K562 (cell line): ENCODE results near the gene RPL21. TPM values are rescaled to one million over a fixed set of nuclear protein-coding genes. Genes with fewer than 3 reads are reported as not detected.

Experiments used
- ATAC-seq: fragments of 200-7000 bp; cut with Tn5 transposase; 3 replicates; pipeline ENCODE4 v1.9.1; 2020; ENCODE audit warnings: moderate library complexity
- BruUV-seq: library from RNA; stranded (reverse); fragments of 400-500 nt; replicated peaks from 2 replicates; lab custom pipeline; 2021; lab: Mats Ljungman, UMichigan
- CTCF ChIA-PET: fragments of 300-600 bp; formaldehyde crosslinking; extraction: SDS; loops from one replicate; lab custom pipeline; 2021; ENCODE audit warnings: low intra/inter-chr PET ratio; lab: Yijun Ruan, JAX
- POLR2A ChIA-PET: fragments of 300-600, 350-650 bp; sonication (Branson Sonifier 250); formaldehyde crosslinking; extraction: SDS; loops from one replicate; lab custom pipeline; 2021; ENCODE audit warnings: antibody characterized with exemption, inconsistent platforms; lab: Yijun Ruan, JAX
- DNase-seq, 4 experiments: peaks; one replicate each; pipeline versions ENCODE4 v3.0.0 to v3.0.0-alpha.2; 2011 to 2018; ENCODE audit warnings: low spot score in 3 of 4, mixed read lengths in 3 of 4; ENCODE audit errors: extremely low read depth in 1 of 4
- FAIRE-seq: peaks from 2 replicates; lab custom pipeline; 2011; peaks lifted over from hg19 to GRCh38; lab: Jason Lieb, UNC
- H2AFZ ChIP-seq: 2 replicates; pipeline ENCODE4 v1.6.0; 2011; ENCODE audit warnings: low read depth, low read length, control low read depth, inconsistent platforms
- H3K27ac ChIP-seq: fragments of 200-600 bp; 3 replicates; pipeline ENCODE4 v1.8.0; 2011; ENCODE audit warnings: low read depth, mild to moderate bottlenecking, control low read depth, inconsistent platforms, low read length, moderate library complexity, mixed read lengths; ENCODE audit errors: extremely low read depth
- H3K27me3 ChIP-seq, 2 experiments: fragments of 300-600 bp in 1 of 2; 2 replicates in 1 of 2; 3 replicates in 1 of 2; pipeline versions ENCODE4 v1.6.0 to v1.8.0; 2011; ENCODE audit warnings: inconsistent platforms in 2 of 2, low read length in 2 of 2, mild to moderate bottlenecking in 1 of 2, mixed read lengths in 1 of 2, moderate library complexity in 1 of 2; ENCODE audit not compliant: control insufficient read depth in 2 of 2, insufficient read depth in 2 of 2
- H3K36me3 ChIP-seq: fragments of 300-600 bp; 3 replicates; pipeline ENCODE4 v1.8.0; 2011; ENCODE audit warnings: mild to moderate bottlenecking, low read length, inconsistent platforms; ENCODE audit not compliant: control insufficient read depth, insufficient read depth
- H3K4me1 ChIP-seq, 2 experiments: fragments of 200-600 bp in 1 of 2; replicated peaks in 1 of 2; 2 replicates in 1 of 2; 3 replicates in 1 of 2; pipeline versions ENCODE4 v1.5.1 to v1.8.0; 2011; ENCODE audit warnings: inconsistent platforms in 2 of 2, low read length in 2 of 2, mild to moderate bottlenecking in 1 of 2, mixed read lengths in 1 of 2, moderate library complexity in 1 of 2; ENCODE audit not compliant: control insufficient read depth in 2 of 2, insufficient read depth in 2 of 2
- H3K4me2 ChIP-seq: 2 replicates; pipeline ENCODE4 v1.6.1; 2011; ENCODE audit warnings: low read length, control low read depth, inconsistent platforms, mixed read lengths; ENCODE audit not compliant: insufficient read depth
- H3K4me3 ChIP-seq: fragments of 200-600 bp; sonication (generic), shearing (Covaris generic); 2 replicates; pipeline ENCODE4 v1.5.1; 2016; ENCODE audit warnings: control low read depth, inconsistent platforms
- H3K79me2 ChIP-seq: fragments of 200-600 bp; 3 replicates; pipeline ENCODE4 v1.8.0; 2011; ENCODE audit warnings: low read length, inconsistent platforms; ENCODE audit not compliant: control insufficient read depth, insufficient read depth
- H3K9ac ChIP-seq, 2 experiments: 2 replicates each; pipeline versions ENCODE4 v1.6.0 to v1.6.1; 2011; ENCODE audit warnings: low read depth in 2 of 2, low read length in 2 of 2, control low read depth in 1 of 2, inconsistent platforms in 1 of 2, mild to moderate bottlenecking in 1 of 2, mixed read lengths in 1 of 2; ENCODE audit not compliant: insufficient read depth in 1 of 2
- H3K9me1 ChIP-seq: one replicate; pipeline ENCODE4 v1.6.0; 2011; ENCODE audit warnings: inconsistent platforms, mild to moderate bottlenecking, low read length, moderate library complexity; ENCODE audit not compliant: control insufficient read depth, insufficient read depth
- H3K9me3 ChIP-seq: replicated peaks from 2 replicates; pipeline ENCODE4 v1.5.1; 2011; ENCODE audit warnings: low read depth, low read length, inconsistent platforms; ENCODE audit not compliant: control insufficient read depth, insufficient read depth
- H4K20me1 ChIP-seq: replicated peaks from 2 replicates; pipeline ENCODE4 v1.6.1; 2011; ENCODE audit warnings: low read length, inconsistent platforms, mixed read lengths; ENCODE audit not compliant: control insufficient read depth, insufficient read depth
- BRCA1 ChIP-seq, 2 experiments: fragments of 450-650 bp in 1 of 2; sonication (generic) in 1 of 2; formaldehyde crosslinking in 1 of 2; IDR thresholded peaks; 2 replicates each; pipeline versions ENCODE4 v1.5.0 to v1.6.1; 2017 to 2020; ENCODE audit warnings: mild to moderate bottlenecking in 1 of 2, missing genetic modification reagents in 1 of 2
- CBX5 ChIP-seq: IDR thresholded peaks from 2 replicates; pipeline ENCODE4 v1.6.1; 2014; ENCODE audit warnings: low read depth, borderline replicate concordance
- FOXK1 ChIP-seq: sonication (generic); formaldehyde crosslinking; IDR thresholded peaks from 2 replicates; pipeline ENCODE4 v1.8.0; 2022; ENCODE audit warnings: missing genetic modification reagents, mild to moderate bottlenecking, borderline replicate concordance
- PHF20 ChIP-seq: fragments of 450-650 bp; IDR thresholded peaks from 2 replicates; pipeline ENCODE4 v1.6.1; 2018; ENCODE audit not compliant: partially characterized antibody
- RBM34 ChIP-seq: fragments of 200-400 bp; formaldehyde crosslinking; IDR thresholded peaks from 2 replicates; pipeline ENCODE4 v1.6.1; 2018; ENCODE audit warnings: low read length, borderline replicate concordance; ENCODE audit not compliant: insufficient read depth
- XRCC3 ChIP-seq: fragments of 450-650 bp; IDR thresholded peaks from 2 replicates; pipeline ENCODE4 v1.6.1; 2017; ENCODE audit warnings: mild to moderate bottlenecking, moderate library complexity
- ZFX ChIP-seq: sonication (generic); formaldehyde crosslinking; IDR thresholded peaks from 2 replicates; pipeline ENCODE4 v1.8.0; 2022; ENCODE audit warnings: mild to moderate bottlenecking, missing genetic modification reagents, moderate library complexity
- ZNF232 ChIP-seq: sonication (generic); formaldehyde crosslinking; IDR thresholded peaks from 2 replicates; pipeline ENCODE4 v1.8.0; 2022; ENCODE audit warnings: mild to moderate bottlenecking, missing genetic modification reagents
- WGBS: fragments of 100-300 bp; shearing (Covaris generic); methylation state at CpG from one replicate; pipeline ENCODE4 v1.1.6; 2016; ENCODE audit warnings: low coverage, mixed read lengths; ENCODE audit not compliant: insufficient coverage; ENCODE audit errors: missing lambda C conversion rate; 5-methylcytosine and 5-hydroxymethylcytosine counted together
- in situ Hi-C: fragments of 300-500 bp; cut with MboI; formaldehyde crosslinking; loops from 4 replicates; pipeline ENCODE4 v1.15.0; 2018; ENCODE audit warnings: inconsistent platforms, mixed read lengths
- intact Hi-C: fragments of 100-400 bp; cut with micrococcal nuclease; formaldehyde crosslinking; loops from 2 replicates; pipeline ENCODE4 v1.14.2; 2022
- polyA plus RNA-seq, 8 experiments: library from polyadenylated mRNA; depleted of rRNA in 4 of 8; stranded (reverse) in 5 of 8; unstranded in 3 of 8; fragments of >200 nt; fragmentation: Nextera tagmentation in 2 of 8; fragmentation: Illumina TruSeq in 1 of 8; extraction: Ambion mirVana in 2 of 8; extraction: Trizol in 1 of 8; gene quantifications; 2 replicates each; pipeline versions ENCODE4 v1.2.1 to v1.2.3, GENCODE V29; 2011 to 2014; ENCODE audit warnings: inconsistent platforms in 1 of 8, missing spikeins in 1 of 8
- total RNA-seq, 7 experiments: library from RNA; depleted of rRNA in 6 of 7; stranded (reverse); fragments of >200 nt in 6 of 7; fragmentation: Illumina TruSeq in 2 of 7; extraction: Trizol in 2 of 7; gene quantifications; 2 replicates each; pipeline versions ENCODE4 v1.2.1 to v1.2.3, GENCODE V29; 2011 to 2021; ENCODE audit warnings: low replicate concordance in 1 of 7
- TF ChIP-seq, protein P1 (sequence below): fragments of 450-650 bp; IDR thresholded peaks from 2 replicates; pipeline ENCODE4 v1.6.1; 2016; ENCODE audit warnings: missing biosample characterization, missing genetic modification characterization
- TF ChIP-seq, protein P2 (sequence below), 2 experiments: fragments of 450-650 bp in 1 of 2; IDR thresholded peaks; 2 replicates each; pipeline ENCODE4 v1.6.1; 2011 to 2017; ENCODE audit warnings: low read depth in 2 of 2, antibody characterized with exemption in 1 of 2, borderline replicate concordance in 1 of 2, low read length in 1 of 2, mild to moderate bottlenecking in 1 of 2, mixed read lengths in 1 of 2; ENCODE audit not compliant: control insufficient read depth in 1 of 2
- TF ChIP-seq, protein P3 (sequence below), 2 experiments: fragments of 450-650 bp in 1 of 2; sonication (generic) in 1 of 2; formaldehyde crosslinking; conservative IDR thresholded peaks; 2 replicates each; pipeline versions ENCODE4 v1.4.0 to v1.8.1; 2020 to 2022; ENCODE audit warnings: mild to moderate bottlenecking in 1 of 2, missing genetic modification reagents in 1 of 2

The RPL21 gene
- total and polyA plus RNA-seq, 9 of the 15 experiments (the other 6 are each of a cell fraction or from before 2014, with no cell fraction given): 622 to 4,203 (median 1,676) TPM

GRCh38 chr13:27270594-27271520 lies 19.5 kb downstream of the RPL21 start, which contains the start of gene RASL11A (continued):
- TF ChIP-seq RBM34 (0 out of 2 replicates have a peak, but pooled peaks have one; percentile 67), PHF20 (peak; percentile 34), ZNF232 (peak; percentile 54; the same call in 1 of the 2 replicates), ZFX (peak; percentile 57), BRCA1 (IDR thresholded peaks at IDR 0.05) (no peak), BRCA1 (CRISPR knock-in tag; IDR thresholded peaks at IDR 0.05) (no peak)
- TF ChIP-seq, protein P1, sequence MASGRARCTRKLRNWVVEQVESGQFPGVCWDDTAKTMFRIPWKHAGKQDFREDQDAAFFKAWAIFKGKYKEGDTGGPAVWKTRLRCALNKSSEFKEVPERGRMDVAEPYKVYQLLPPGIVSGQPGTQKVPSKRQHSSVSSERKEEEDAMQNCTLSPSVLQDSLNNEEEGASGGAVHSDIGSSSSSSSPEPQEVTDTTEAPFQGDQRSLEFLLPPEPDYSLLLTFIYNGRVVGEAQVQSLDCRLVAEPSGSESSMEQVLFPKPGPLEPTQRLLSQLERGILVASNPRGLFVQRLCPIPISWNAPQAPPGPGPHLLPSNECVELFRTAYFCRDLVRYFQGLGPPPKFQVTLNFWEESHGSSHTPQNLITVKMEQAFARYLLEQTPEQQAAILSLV: no peak

- Histone ChIP-seq H3K9ac (no peak overlapping the region; a peak in 1 of 4 replicates), H2AFZ (no peak overlapping the region; the same call in 1 of the 2 replicates), H3K4me1 (peaks cover 3 to 17% of the 10 kb centered on the region in 2 experiments; a peak in 3 of 5 replicates), H3K36me3 (no peaks in the 10 kb centered on the region), H3K4me2 (peak overlapping the region; percentile 83; the same call in 1 of the 2 replicates), H3K27ac (no peak overlapping the region), H3K9me3 (no peaks in the 10 kb centered on the region), H3K9me1 (no peaks in the 10 kb centered on the region), H3K79me2 (no peaks in the 10 kb centered on the region), H3K27me3 (peaks cover 3 to 9% of the 10 kb centered on the region in 2 experiments; a peak in 1 of 5 replicates), H4K20me1 (no peaks in the 10 kb centered on the region), H3K4me3 (peak overlapping the region; percentile 87; the same call in 1 of the 2 replicates)
- FAIRE-seq (no peak), DNase-seq (no peak), ATAC-seq (no peak)
- in situ Hi-C loops (no loop called here), intact Hi-C loops (no loop called here)
- BruUV-seq: no TSS peak
- 46% methylated on average over 14 of the region's 15 CpGs for WGBS
- CTCF ChIA-PET: no interaction called here
- POLR2A ChIA-PET: interaction anchor here (0.6 kb wide), 2 partner anchors 189 to 315 kb away, joined by 3 read pairs; no protein-coding TSS in a partner anchor
- no peak for TF ChIP-seq FOXK1 (CRISPR knock-in tag)
- TF ChIP-seq XRCC3: no peak
- TF ChIP-seq, protein P2, sequence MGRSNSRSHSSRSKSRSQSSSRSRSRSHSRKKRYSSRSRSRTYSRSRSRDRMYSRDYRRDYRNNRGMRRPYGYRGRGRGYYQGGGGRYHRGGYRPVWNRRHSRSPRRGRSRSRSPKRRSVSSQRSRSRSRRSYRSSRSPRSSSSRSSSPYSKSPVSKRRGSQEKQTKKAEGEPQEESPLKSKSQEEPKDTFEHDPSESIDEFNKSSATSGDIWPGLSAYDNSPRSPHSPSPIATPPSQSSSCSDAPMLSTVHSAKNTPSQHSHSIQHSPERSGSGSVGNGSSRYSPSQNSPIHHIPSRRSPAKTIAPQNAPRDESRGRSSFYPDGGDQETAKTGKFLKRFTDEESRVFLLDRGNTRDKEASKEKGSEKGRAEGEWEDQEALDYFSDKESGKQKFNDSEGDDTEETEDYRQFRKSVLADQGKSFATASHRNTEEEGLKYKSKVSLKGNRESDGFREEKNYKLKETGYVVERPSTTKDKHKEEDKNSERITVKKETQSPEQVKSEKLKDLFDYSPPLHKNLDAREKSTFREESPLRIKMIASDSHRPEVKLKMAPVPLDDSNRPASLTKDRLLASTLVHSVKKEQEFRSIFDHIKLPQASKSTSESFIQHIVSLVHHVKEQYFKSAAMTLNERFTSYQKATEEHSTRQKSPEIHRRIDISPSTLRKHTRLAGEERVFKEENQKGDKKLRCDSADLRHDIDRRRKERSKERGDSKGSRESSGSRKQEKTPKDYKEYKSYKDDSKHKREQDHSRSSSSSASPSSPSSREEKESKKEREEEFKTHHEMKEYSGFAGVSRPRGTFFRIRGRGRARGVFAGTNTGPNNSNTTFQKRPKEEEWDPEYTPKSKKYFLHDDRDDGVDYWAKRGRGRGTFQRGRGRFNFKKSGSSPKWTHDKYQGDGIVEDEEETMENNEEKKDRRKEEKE (IDR thresholded peaks at IDR 0.05; ENCODE audit: borderline replicate concordance in 1 of 2, control insufficient read depth in 1 of 2, low read depth in 2 of 2, low read length in 1 of 2): no peak
- no peak for TF ChIP-seq CBX5
- TF ChIP-seq, protein P3, sequence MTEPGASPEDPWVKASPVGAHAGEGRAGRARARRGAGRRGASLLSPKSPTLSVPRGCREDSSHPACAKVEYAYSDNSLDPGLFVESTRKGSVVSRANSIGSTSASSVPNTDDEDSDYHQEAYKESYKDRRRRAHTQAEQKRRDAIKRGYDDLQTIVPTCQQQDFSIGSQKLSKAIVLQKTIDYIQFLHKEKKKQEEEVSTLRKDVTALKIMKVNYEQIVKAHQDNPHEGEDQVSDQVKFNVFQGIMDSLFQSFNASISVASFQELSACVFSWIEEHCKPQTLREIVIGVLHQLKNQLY (CRISPR knock-in tag; conservative IDR thresholded peaks at IDR 0.05): no peak
Measured at GRCh38 chr13:27271570-27272096, 20.3 kb downstream of the RPL21 start.
